ENCODE measurements around the gene IGSF10. TPM values are rescaled to one million over a fixed set of nuclear protein-coding genes. Genes with fewer than 3 reads are reported as not detected.
A peak's percentile ranks its signal among the peaks of the same experiment; 100 is the strongest.

IGSF10 gene
- total RNA-seq, 4 donors from 2014 or later, result 0.83 to 4.0 (median 2.8) TPM

DNA sequence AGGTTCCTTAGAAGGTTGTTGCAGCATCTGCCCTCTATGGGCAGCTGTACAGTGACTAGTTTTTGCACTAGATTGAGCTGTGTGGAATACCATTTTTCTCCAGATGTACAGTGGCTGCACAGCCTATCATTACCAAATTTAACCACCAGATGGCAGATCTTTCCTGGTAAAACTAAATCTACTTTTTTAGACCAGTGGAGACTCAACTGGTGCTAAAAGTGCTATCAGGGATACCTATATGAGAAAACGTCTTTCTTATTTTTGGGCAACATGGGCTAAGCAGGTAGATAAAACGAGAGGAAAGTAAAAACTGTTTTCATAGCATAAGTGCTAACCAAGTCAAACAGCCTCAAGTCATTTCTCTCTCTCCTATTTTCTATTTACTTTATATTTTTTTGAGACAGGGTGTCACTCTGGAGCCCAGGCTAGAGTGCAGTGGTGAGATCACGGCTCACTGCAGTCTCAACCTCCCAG lies 21.2 kb downstream of the IGSF10 start:
- Histone ChIP-seq H3K36me3 (no peaks in the 10 kb centered on the region), H3K9me3 (no peaks in the 10 kb centered on the region), H3K27ac (replicated peaks in 1 of 4) (no peak overlapping the region), H3K27me3 (no peaks in the 10 kb centered on the region), H3K4me1 (peaks cover 0 to 1% (median 0%) of the 10 kb centered on the region in 4 donors), H3K4me3 (no peak overlapping the region)
- DNase-seq (ENCODE audit: extremely low spot score), result no peak
- no peak for TF ChIP-seq EP300 (IDR thresholded peaks at IDR 0.05)
- TF ChIP-seq, protein P1, sequence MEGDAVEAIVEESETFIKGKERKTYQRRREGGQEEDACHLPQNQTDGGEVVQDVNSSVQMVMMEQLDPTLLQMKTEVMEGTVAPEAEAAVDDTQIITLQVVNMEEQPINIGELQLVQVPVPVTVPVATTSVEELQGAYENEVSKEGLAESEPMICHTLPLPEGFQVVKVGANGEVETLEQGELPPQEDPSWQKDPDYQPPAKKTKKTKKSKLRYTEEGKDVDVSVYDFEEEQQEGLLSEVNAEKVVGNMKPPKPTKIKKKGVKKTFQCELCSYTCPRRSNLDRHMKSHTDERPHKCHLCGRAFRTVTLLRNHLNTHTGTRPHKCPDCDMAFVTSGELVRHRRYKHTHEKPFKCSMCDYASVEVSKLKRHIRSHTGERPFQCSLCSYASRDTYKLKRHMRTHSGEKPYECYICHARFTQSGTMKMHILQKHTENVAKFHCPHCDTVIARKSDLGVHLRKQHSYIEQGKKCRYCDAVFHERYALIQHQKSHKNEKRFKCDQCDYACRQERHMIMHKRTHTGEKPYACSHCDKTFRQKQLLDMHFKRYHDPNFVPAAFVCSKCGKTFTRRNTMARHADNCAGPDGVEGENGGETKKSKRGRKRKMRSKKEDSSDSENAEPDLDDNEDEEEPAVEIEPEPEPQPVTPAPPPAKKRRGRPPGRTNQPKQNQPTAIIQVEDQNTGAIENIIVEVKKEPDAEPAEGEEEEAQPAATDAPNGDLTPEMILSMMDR (IDR thresholded peaks at IDR 0.05), result peak; percentile 75 to 94 (median 92)
- 43% methylated on average over 3 of the region's 3 CpGs for WGBS
- intact Hi-C loops (cut with DNase I), result loop anchor here (2.0 kb wide), 2 partner anchors 399 to 479 kb away; no protein-coding TSS in a partner anchor

DNA sequence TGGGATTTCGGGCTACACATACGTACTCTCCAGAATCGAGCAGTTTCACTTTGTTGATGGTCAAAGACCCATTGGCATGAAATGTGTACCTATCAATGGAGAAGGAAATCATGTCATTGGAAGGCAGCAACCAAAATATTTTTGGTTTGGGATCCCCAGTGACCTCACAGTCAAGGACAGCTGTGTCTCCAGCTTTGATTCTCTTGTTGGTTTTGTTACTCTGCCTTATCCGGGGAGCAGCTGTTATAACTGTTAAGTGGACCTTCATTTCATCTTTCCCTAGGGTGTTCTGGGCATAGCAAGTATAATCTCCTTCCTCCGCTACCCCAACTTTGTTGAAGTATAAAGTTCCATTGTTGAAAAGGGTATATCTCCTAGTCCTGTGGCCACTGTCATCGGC lies 23.0 kb downstream of the IGSF10 start:
- H3K27me3 ChIP-seq, result no peaks in the 10 kb centered on the region
- H3K36me3 ChIP-seq, result no peaks in the 10 kb centered on the region
- TF ChIP-seq POLR2A (IDR thresholded peaks at IDR 0.05; ENCODE audit: low read depth) (no peak), POLR2AphosphoS5 (IDR thresholded peaks at IDR 0.05) (no peak), EP300 (IDR thresholded peaks at IDR 0.05) (no peak)
- TF ChIP-seq, protein P1 (IDR thresholded peaks at IDR 0.05), result no peak
- peaks cover 0 to 11% (median 0%) of the 10 kb centered on the region in 4 donors for H3K4me1 ChIP-seq
- intact Hi-C loops (cut with DNase I), result no loop called here
- no peak overlapping the region for H3K27ac ChIP-seq (replicated peaks in 1 of 4)
- 86% methylated on average over 6 of the region's 6 CpGs for WGBS
- no peaks in the 10 kb centered on the region for H3K9me3 ChIP-seq
- no peak overlapping the region for H3K4me3 ChIP-seq
- no peak for DNase-seq (ENCODE audit: extremely low spot score)

DNA sequence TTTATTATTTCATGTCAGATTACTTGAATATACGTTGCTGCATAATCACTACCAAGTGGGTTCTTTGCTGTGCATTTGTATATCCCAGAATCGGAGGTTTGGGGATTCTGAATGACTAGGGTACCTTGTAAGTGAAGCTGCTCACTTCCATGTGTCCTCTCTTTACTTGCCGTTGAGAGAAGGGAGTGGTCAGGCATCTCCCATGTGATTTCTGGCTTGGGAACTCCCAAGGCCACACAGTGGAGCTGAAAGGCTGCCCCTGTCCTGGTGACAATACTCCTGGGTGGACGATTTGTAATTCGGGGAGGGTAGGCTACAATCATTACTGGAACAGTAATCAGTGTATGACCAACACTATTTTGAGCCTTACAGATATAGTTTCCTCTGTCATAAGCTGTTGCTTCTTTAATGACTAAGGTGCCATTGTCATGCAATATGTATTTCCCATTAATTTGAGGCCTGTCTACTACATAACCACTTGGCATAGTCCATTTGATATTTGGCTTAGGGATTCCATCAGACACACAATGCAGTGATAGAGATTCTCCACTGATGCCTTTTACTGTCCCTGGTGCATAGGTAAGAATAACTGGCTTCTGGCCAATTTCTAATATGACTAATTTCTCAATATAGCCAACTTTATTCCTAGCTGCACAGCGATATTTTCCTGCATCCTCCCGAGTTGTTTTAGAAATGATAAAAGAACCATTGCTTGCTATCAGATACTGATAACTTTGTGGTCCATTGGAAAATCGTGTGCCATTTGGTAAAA lies 24.0 kb downstream of the IGSF10 start:
- WGBS, result 87% methylated on average over 8 of the region's 8 CpGs
- Histone ChIP-seq H3K27me3 (no peaks in the 10 kb centered on the region), H3K36me3 (no peaks in the 10 kb centered on the region), H3K9me3 (no peaks in the 10 kb centered on the region), H3K4me1 (peaks cover 0 to 11% (median 0%) of the 10 kb centered on the region in 4 donors), H3K4me3 (no peak overlapping the region), H3K27ac (replicated peaks in 1 of 4) (no peak overlapping the region)
- intact Hi-C loops (cut with DNase I), result no loop called here
- no peak for DNase-seq (ENCODE audit: extremely low spot score)
- no peak for TF ChIP-seq EP300 (IDR thresholded peaks at IDR 0.05)
- TF ChIP-seq POLR2AphosphoS5 (IDR thresholded peaks at IDR 0.05), result no peak
- TF ChIP-seq, protein P1 (IDR thresholded peaks at IDR 0.05), result no peak
- no peak for TF ChIP-seq POLR2A (IDR thresholded peaks at IDR 0.05; ENCODE audit: low read depth)

DNA sequence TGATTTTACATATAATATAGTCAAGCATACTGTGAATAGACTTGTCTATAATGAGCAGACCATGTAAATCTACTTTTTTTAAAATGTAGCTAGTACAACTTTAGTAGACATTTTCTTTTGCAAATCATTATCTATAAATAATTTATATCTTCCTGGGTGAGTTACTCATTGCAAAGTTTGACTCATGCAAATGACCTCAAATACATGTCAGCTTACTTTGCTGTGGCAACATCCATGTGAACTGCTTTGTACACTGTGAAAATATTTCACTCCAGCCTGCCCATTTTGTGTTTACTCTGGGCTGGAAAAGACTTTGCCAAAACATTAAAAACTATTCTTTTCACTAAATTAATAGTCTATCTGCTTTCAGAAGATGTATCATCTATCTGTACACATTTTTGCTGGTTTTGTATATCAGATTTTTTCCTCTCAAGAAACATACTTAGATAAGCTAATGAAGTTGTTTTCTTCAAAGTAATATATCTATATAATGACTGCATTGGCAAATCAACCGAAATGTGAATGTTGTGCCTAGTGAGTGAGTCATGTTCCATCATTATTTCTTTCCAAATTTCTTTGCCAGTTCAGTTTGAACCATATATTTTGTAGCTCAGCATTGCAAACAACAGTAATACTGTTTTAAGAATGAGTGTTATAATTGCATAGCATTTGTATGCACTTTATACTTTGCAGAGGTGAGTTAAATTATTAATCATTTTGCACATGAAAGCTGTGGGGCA lies 26.5 kb downstream of the IGSF10 start:
- Histone ChIP-seq H3K27me3 (no peaks in the 10 kb centered on the region), H3K4me1 (peaks cover 0 to 11% (median 0%) of the 10 kb centered on the region in 4 donors), H3K4me3 (no peak overlapping the region), H3K27ac (replicated peaks in 1 of 4) (no peak overlapping the region), H3K36me3 (no peaks in the 10 kb centered on the region), H3K9me3 (no peaks in the 10 kb centered on the region)
- TF ChIP-seq POLR2A (IDR thresholded peaks at IDR 0.05; ENCODE audit: low read depth) (no peak), POLR2AphosphoS5 (IDR thresholded peaks at IDR 0.05) (no peak), EP300 (IDR thresholded peaks at IDR 0.05) (no peak)
- TF ChIP-seq, protein P1 (IDR thresholded peaks at IDR 0.05), result no peak
- intact Hi-C loops (cut with DNase I), result no loop called here
- WGBS, result 47% methylated on average over 1 of the region's 1 CpG
- DNase-seq (ENCODE audit: extremely low spot score), result no peak
